Mesendoderm (in vitro differentiated cells): ENCODE data around the gene TBC1D23.

Experiments
- DNase-seq: peaks from one replicate; pipeline ENCODE4 v3.0.0; 2013
- H2AK5ac ChIP-seq: 2 replicates; pipeline ENCODE4 v1.6.1; 2013; ENCODE audit warnings: low read length, inconsistent platforms
- H2BK120ac ChIP-seq: 2 replicates; pipeline ENCODE4 v1.6.1; 2013; ENCODE audit warnings: low read depth, mild to moderate bottlenecking, low read length, moderate library complexity, mixed read lengths
- H2BK15ac ChIP-seq: replicated peaks from 2 replicates; pipeline ENCODE4 v1.6.1; 2013; ENCODE audit warnings: low read depth, mild to moderate bottlenecking, moderate library complexity
- H2BK5ac ChIP-seq: 2 replicates; pipeline ENCODE4 v1.6.1; 2013; ENCODE audit warnings: low read length, inconsistent platforms
- H3K18ac ChIP-seq: 2 replicates; pipeline ENCODE4 v1.6.1; 2013; ENCODE audit warnings: mild to moderate bottlenecking, low read length, mixed read lengths
- H3K23ac ChIP-seq: one replicate; pipeline ENCODE4 v1.6.1; 2013; ENCODE audit warnings: low read length
- H3K27ac ChIP-seq: 2 replicates; pipeline ENCODE4 v1.5.1; 2013; ENCODE audit warnings: low read depth, mild to moderate bottlenecking, inconsistent platforms, low read length, moderate library complexity
- H3K27me3 ChIP-seq: 2 replicates; pipeline ENCODE4 v1.6.1; 2013; ENCODE audit warnings: low read length, control low read depth, mild to moderate bottlenecking, inconsistent platforms; ENCODE audit not compliant: insufficient read depth, poor library complexity
- H3K36me3 ChIP-seq: 2 replicates; pipeline ENCODE4 v1.6.1; 2013; ENCODE audit warnings: low read length, inconsistent platforms; ENCODE audit not compliant: control insufficient read depth, insufficient read depth
- H3K4ac ChIP-seq: one replicate; pipeline ENCODE4 v1.6.1; 2013; ENCODE audit warnings: low read depth, mild to moderate bottlenecking, low read length, moderate library complexity
- H3K4me1 ChIP-seq: 2 replicates; pipeline ENCODE4 v1.6.1; 2013; ENCODE audit warnings: low read depth, low read length, inconsistent platforms; ENCODE audit not compliant: control insufficient read depth
- H3K4me2 ChIP-seq: 2 replicates; pipeline ENCODE4 v1.6.1; 2013; ENCODE audit warnings: low read length
- H3K4me3 ChIP-seq: 2 replicates; pipeline ENCODE4 v1.5.1; 2013; ENCODE audit warnings: mild to moderate bottlenecking, low read length
- H3K56ac ChIP-seq: one replicate; pipeline ENCODE4 v1.6.1; 2013; ENCODE audit warnings: low read length
- H3K79me1 ChIP-seq: 2 replicates; pipeline ENCODE4 v1.6.1; 2013; ENCODE audit warnings: low read length, inconsistent platforms
- H3K79me2 ChIP-seq: 2 replicates; pipeline ENCODE4 v1.6.1; 2013; ENCODE audit warnings: mild to moderate bottlenecking, low read length; ENCODE audit not compliant: control insufficient read depth, insufficient read depth
- H3K9ac ChIP-seq: 2 replicates; pipeline ENCODE4 v1.6.1; 2013; ENCODE audit warnings: low read length, inconsistent platforms
- H4K5ac ChIP-seq: one replicate; pipeline ENCODE4 v1.6.1; 2013; ENCODE audit warnings: low read length
- H4K8ac ChIP-seq: one replicate; pipeline ENCODE4 v1.6.1; 2013; ENCODE audit warnings: low read depth, mild to moderate bottlenecking, control low read depth, low read length, moderate library complexity
- WGBS: extraction: QIAGEN DNeasy Blood & Tissue Kit; methylation state at CpG from one replicate; pipeline ENCODE4 v1.1.7; 2013; ENCODE audit warnings: low lambda C conversion rate, missing lambda C conversion rate; ENCODE audit not compliant: insufficient coverage; ENCODE audit errors: extremely low coverage; 5-methylcytosine and 5-hydroxymethylcytosine counted together

The TBC1D23 gene

DNA sequence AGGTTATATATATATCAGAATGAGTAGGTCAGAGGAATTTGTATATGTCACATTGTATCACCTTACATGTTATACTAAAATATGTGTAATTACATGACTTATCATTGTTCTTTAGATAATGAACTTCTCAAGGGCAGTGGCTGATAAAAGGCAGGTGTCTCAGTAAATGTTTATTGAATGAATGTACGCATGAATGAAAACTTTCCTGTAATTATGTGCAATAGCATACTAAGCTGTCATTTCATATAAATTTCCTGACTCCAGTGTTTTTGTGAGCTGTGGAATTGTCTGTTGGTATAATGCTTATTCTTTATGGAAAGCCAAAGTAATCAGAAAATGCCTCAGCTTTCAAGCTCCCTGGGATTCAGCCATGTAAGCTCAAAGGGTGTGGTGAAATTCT, 4.2 kb downstream of the TBC1D23 start:
- H3K4ac ChIP-seq = no peak overlapping the region
- H2AK5ac ChIP-seq = no peak overlapping the region
- DNase-seq = no peak
- no peaks in the 10 kb centered on the region for H3K36me3 ChIP-seq
- H3K27ac ChIP-seq = no peak overlapping the region
- no peak overlapping the region for H2BK15ac ChIP-seq
- H3K27me3 ChIP-seq = no peaks in the 10 kb centered on the region
- no peak overlapping the region for H2BK5ac ChIP-seq
- H3K4me1 ChIP-seq = no peaks in the 10 kb centered on the region
- H3K4me2 ChIP-seq = no peak overlapping the region
- H3K23ac ChIP-seq = no peak overlapping the region
- no peak overlapping the region for H3K18ac ChIP-seq
- peaks cover 10% of the 10 kb centered on the region for H3K79me1 ChIP-seq
- H3K79me2 ChIP-seq = peaks cover 12% of the 10 kb centered on the region
- no peak overlapping the region for H2BK120ac ChIP-seq
- H3K4me3 ChIP-seq = no peak overlapping the region
- no peak overlapping the region for H3K9ac ChIP-seq
- no peak overlapping the region for H3K56ac ChIP-seq
- H4K5ac ChIP-seq = no peak overlapping the region
- no CpG with 5 or more reads among the region's 1 CpG for WGBS
- H4K8ac ChIP-seq = no peak overlapping the region

DNA sequence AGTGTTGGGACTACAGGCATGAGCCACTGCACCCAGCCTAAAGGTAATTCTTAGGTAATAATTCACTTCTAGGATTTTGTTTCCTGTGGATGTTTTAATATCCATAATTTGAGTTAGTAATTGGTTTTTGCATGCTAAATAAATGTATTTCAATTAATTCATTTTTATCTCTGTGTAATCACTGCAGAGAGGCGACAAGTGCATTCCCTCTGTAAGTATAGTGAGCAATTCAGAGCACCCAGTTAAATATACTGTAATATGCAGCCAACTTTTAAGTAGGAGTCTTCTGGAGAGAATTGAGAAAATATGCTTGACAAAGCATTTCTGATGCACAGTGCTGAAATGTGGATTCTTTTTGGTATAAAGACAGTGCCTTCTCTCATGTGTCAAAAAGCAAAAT, 5.7 kb downstream of the TBC1D23 start:
- no peak overlapping the region for H3K18ac ChIP-seq
- no peak overlapping the region for H2BK120ac ChIP-seq
- H3K9ac ChIP-seq = no peak overlapping the region
- no CpG with 5 or more reads among the region's 1 CpG for WGBS
- no peak overlapping the region for H2BK15ac ChIP-seq
- H3K4me3 ChIP-seq = no peak overlapping the region
- no peak for DNase-seq
- H3K27me3 ChIP-seq = no peaks in the 10 kb centered on the region
- H3K79me1 ChIP-seq = peaks cover 9% of the 10 kb centered on the region
- H3K4ac ChIP-seq = no peak overlapping the region
- H3K27ac ChIP-seq = no peak overlapping the region
- H3K56ac ChIP-seq = no peak overlapping the region
- H3K4me1 ChIP-seq = no peaks in the 10 kb centered on the region
- no peak overlapping the region for H2BK5ac ChIP-seq
- no peak overlapping the region for H4K5ac ChIP-seq
- H2AK5ac ChIP-seq = no peak overlapping the region
- no peak overlapping the region for H3K4me2 ChIP-seq
- no peaks in the 10 kb centered on the region for H3K36me3 ChIP-seq
- H3K23ac ChIP-seq = no peak overlapping the region
- H4K8ac ChIP-seq = no peak overlapping the region
- H3K79me2 ChIP-seq = peaks cover 6% of the 10 kb centered on the region

DNA sequence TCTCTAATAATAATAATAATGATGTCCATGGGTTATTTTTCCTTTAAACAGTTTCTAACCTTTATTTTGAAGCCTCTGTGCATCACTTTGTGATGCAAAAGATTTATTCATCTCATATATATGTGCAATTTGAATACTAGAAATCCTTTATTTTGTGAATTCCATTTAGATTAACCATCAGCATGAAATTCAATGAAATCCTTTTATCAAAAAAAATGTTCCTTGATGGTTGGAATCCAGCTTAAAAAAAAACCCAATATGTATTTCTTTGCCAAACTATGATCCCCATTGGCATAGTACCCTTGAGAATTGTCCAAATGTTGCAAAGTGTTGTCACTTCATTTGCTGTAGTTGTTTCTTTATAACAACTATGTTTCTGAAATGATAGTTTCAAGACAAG, 7.4 kb downstream of the TBC1D23 start:
- H4K5ac ChIP-seq = no peak overlapping the region
- no peak overlapping the region for H2AK5ac ChIP-seq
- H3K18ac ChIP-seq = no peak overlapping the region
- H3K36me3 ChIP-seq = no peaks in the 10 kb centered on the region
- no peak overlapping the region for H2BK15ac ChIP-seq
- H3K4ac ChIP-seq = no peak overlapping the region
- H2BK5ac ChIP-seq = no peak overlapping the region
- no peak overlapping the region for H3K56ac ChIP-seq
- no peak overlapping the region for H3K9ac ChIP-seq
- no peak overlapping the region for H3K23ac ChIP-seq
- H3K4me1 ChIP-seq = no peaks in the 10 kb centered on the region
- H2BK120ac ChIP-seq = no peak overlapping the region
- H3K79me1 ChIP-seq = peaks cover 7% of the 10 kb centered on the region
- H3K4me2 ChIP-seq = no peak overlapping the region
- H4K8ac ChIP-seq = no peak overlapping the region
- no peaks in the 10 kb centered on the region for H3K27me3 ChIP-seq
- no peak overlapping the region for H3K27ac ChIP-seq
- peaks cover 2% of the 10 kb centered on the region for H3K79me2 ChIP-seq
- no peak overlapping the region for H3K4me3 ChIP-seq
- DNase-seq = no peak

DNA sequence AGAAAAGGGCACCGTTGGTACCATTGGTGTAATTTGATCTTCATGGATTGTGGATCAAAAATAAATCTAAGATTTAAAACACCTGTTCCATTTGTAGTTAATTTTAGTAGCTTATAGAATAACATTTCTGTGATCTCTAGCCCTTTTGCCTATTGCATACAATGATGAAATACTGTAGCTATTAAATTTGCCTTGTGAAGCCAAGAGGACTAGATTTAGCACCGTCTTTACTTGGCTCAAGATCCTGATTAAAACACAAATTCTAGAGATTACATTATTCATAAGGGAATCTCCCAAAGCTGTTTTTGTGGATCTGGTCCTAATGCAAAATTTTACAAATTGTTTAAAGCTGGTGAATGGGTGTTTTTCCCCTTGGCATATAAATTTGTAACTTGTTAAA, 8.2 kb downstream of the TBC1D23 start:
- no peak overlapping the region for H2BK120ac ChIP-seq

GRCh38 chr3:100269410-100270214, 8.8 kb downstream of the TBC1D23 start:
- Histone ChIP-seq H3K4me3 (no peak overlapping the region), H3K23ac (no peak overlapping the region), H3K56ac (no peak overlapping the region), H3K79me2 (no peaks in the 10 kb centered on the region), H3K4ac (no peak overlapping the region), H3K36me3 (no peaks in the 10 kb centered on the region), H3K27me3 (no peaks in the 10 kb centered on the region), H3K9ac (no peak overlapping the region), H4K5ac (no peak overlapping the region), H2BK120ac (no peak overlapping the region), H2BK15ac (no peak overlapping the region), H2AK5ac (no peak overlapping the region), H3K27ac (no peak overlapping the region), H2BK5ac (no peak overlapping the region), H3K18ac (no peak overlapping the region), H3K4me2 (no peak overlapping the region), H3K79me1 (peaks cover 7% of the 10 kb centered on the region), H4K8ac (no peak overlapping the region), H3K4me1 (no peaks in the 10 kb centered on the region)
- no peak for DNase-seq
- WGBS = no CpG with 5 or more reads among the region's 2 CpGs

More for the DNA sequence above, 8.2 kb downstream of the TBC1D23 start:
- H3K4me2 ChIP-seq = no peak overlapping the region
- no peak overlapping the region for H3K18ac ChIP-seq
- H3K79me2 ChIP-seq = no peaks in the 10 kb centered on the region
- no peak overlapping the region for H2AK5ac ChIP-seq
- H2BK15ac ChIP-seq = no peak overlapping the region
- no CpG with 5 or more reads among the region's 2 CpGs for WGBS
- H3K9ac ChIP-seq = no peak overlapping the region
- no peaks in the 10 kb centered on the region for H3K4me1 ChIP-seq
- H3K36me3 ChIP-seq = no peaks in the 10 kb centered on the region
- H2BK5ac ChIP-seq = no peak overlapping the region
- H3K27me3 ChIP-seq = no peaks in the 10 kb centered on the region
- peaks cover 7% of the 10 kb centered on the region for H3K79me1 ChIP-seq
- H3K4me3 ChIP-seq = no peak overlapping the region
- no peak overlapping the region for H3K4ac ChIP-seq
- H3K27ac ChIP-seq = no peak overlapping the region
- H3K23ac ChIP-seq = no peak overlapping the region
- no peak for DNase-seq
- H4K5ac ChIP-seq = no peak overlapping the region
- H4K8ac ChIP-seq = no peak overlapping the region
- H3K56ac ChIP-seq = no peak overlapping the region

GRCh38 chr3:100270215-100270583, 9.4 kb downstream of the TBC1D23 start:
- Histone ChIP-seq H3K23ac (no peak overlapping the region), H3K27me3 (no peaks in the 10 kb centered on the region), H3K56ac (no peak overlapping the region), H4K5ac (no peak overlapping the region), H4K8ac (no peak overlapping the region), H3K79me2 (no peaks in the 10 kb centered on the region), H2AK5ac (no peak overlapping the region), H2BK120ac (no peak overlapping the region), H3K4me2 (no peak overlapping the region), H2BK15ac (no peak overlapping the region), H3K18ac (no peak overlapping the region), H3K9ac (no peak overlapping the region), H2BK5ac (no peak overlapping the region), H3K27ac (no peak overlapping the region), H3K79me1 (peaks cover 5% of the 10 kb centered on the region), H3K4me3 (no peak overlapping the region), H3K4ac (no peak overlapping the region), H3K36me3 (no peaks in the 10 kb centered on the region), H3K4me1 (no peaks in the 10 kb centered on the region)
- WGBS = no CpG with 5 or more reads among the region's 2 CpGs
- DNase-seq = no peak
